ENCODE measurements around the gene CPTP.

GRCh38 chr1:1286313-1287261 is 38.0 kb upstream of the CPTP start:
- TF ChIP-seq CTCF (IDR thresholded peaks at IDR 0.05): no peak
- TF ChIP-seq POLR2A (IDR thresholded peaks at IDR 0.05): no peak
